Umbilical cord (tissue), 2 donors: Measurements from ENCODE around the gene NAALADL2. TPM values are rescaled to one million over a fixed set of nuclear protein-coding genes. Genes with fewer than 3 reads are reported as not detected.
A peak's percentile ranks its signal among the peaks of the same experiment; 100 is the strongest.
"Not testable (repeated sequence)": the region's sequence is repeated elsewhere in the genome, so short reads cannot be mapped to it uniquely, and the experiment has no call there.

Experiments used
- DNase-seq: peaks from one replicate; pipeline ENCODE4 v3.0.0-alpha.2; 2015; ENCODE audit warnings: low spot score
- total RNA-seq: library from RNA; depleted of rRNA; stranded (reverse); fragments of >200 nt; gene quantifications from one replicate; pipeline ENCODE4 v1.2.3, GENCODE V29; 2014; ENCODE audit warnings: low replicate concordance; ENCODE audit not compliant: insufficient read depth

Gene NAALADL2
- total RNA-seq, 1 donor from 2014 or later = 62.6 TPM

DNA sequence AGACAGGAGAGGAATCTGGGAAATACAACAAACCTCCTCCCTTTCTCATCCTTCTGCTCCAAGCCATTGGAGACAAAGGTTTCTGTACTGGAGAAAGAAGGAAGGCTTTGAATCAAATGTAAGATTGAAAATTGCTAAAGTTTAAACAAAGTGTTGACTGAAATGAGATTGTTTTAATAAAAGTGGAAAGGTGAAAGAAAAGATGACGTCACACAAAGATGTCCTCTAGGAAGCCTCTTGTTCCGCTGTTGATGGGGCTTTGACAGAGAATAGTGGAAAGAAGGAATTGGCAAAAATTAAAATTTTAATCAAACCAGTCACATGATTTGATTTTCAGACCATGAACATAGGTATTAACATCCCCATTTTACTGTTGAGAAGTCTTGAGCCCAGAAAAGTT is 967.6 kb downstream of the NAALADL2 start:
- DNase-seq = no peak

- DNase-seq = not testable (repeated sequence)
These were observed 970.7 kb downstream of the NAALADL2 start for GRCh38 chr3:175829809-175830208.

DNA sequence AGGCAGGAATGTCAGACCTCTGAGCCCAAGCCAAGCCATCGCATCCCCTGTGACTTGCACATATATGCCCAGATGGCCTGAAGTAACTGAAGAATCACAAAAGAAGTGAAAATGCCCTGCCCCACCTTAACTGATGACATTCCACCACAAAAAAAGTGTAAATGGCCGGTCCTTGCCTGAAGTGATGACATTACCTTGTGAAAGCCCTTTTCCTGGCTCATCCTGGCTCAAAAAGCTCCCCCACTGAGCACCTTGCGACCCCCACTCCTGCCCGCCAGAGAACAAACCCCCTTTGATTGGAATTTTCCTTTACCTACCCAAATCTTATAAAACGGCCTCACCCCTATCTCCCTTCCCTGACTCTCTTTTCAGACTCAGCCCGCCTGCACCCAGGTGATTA is 976.6 kb downstream of the NAALADL2 start:
- not testable (repeated sequence) for DNase-seq

DNA sequence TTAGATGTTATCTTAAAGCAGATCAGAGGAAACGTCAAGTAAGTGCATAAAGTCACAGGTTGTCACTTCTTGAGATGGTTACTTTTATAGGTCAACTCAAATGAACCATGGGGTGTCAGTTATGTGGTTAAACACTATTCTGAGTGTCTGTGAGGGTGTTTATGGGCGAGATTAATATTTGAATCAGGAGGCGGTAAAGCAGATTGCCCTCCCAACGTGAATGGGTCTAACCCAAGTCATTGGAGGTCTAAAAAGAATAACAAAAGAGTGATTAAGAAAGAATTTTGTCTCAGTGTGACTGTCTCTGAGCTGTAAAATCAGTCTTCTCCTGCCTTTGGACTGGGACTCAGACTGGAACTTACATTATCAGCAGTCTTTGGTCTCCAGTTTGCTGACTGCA is 977.5 kb downstream of the NAALADL2 start:
- DNase-seq = no peak

DNA sequence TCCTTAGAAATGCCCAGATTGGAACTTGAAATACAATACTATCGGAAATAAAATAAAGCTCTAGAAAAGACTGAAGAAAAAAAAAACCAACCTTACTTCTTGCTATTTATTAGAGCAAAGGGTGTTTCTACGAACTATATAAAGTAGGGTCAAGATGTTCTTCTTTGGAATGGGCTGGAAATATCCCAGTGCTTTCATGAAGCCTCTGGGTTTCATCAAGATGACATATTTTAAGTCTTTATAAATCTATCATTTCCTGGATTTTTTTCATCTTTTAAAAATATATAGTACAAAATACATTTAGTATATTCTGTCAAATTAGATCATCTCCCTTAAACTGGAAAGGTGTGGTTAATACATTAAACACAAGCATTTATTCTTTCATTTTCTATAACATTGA is 978.8 kb downstream of the NAALADL2 start:
- peak; percentile 60 for DNase-seq

GRCh38 chr3:175839366-175840005 is 980.4 kb downstream of the NAALADL2 start:
- DNase-seq = no peak

DNA sequence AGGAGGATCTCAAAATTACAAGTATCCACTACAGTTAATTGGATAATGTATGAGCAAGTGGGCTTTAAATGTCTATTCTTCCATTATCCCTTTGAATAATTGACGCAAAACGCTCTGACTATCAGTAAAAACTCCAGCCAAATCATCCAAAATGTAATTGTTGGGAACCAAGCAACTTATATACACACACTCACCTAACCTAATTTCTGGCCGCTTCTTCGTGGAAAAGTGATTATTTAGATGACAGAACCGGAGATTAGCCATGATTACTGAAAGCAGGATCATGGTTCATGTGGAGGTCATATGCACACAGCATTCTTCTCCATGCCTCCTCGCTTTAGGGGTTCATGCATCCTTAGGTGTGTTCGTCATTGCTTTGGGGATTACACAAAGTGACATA is 992.4 kb downstream of the NAALADL2 start:
- DNase-seq = no peak

DNA sequence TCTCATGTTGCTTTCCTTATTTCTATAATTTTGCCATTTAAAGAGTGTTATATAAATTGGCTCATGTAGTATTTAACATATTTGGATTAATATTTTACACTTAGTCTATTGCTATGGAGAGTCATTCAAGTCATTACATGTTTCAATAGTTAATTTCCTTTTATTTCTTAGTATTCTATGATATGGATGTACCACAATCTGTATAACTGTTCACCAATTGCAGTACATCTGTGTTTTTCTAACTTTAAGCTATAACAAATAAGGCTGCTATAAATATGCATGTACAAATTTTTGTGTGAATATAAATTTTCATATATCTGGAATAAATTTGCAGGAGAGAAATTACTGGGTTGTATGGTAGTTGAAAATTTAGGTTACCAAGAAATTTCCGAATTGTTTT is 993.4 kb downstream of the NAALADL2 start:
- no peak for DNase-seq

DNA sequence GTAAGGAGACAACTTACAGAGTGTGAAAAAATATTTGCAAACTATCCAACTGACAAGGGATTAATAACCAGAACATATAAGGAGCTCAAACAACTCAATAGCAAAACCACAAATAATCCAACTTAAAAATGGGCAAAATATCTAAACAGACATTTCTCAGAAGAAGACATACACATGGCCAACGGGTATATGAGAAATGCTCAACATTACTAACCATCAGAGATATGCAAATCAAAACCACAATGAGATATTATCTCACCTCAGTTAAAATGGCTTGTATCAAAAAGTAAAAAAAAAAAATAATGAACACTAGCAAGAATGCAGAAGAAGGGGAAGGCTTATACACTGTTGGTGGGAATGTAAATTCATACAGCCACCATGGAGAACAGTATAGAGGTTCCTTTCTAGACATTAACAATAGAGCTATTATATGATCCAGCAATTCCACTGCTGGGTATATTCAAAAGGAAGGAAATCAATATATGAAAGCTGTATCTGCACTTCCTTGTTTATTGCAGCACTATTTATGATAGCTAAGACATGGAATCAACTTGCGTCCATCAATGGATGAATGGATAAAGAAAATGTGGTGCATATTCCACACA is 998.6 kb downstream of the NAALADL2 start:
- no peak for DNase-seq
